ENCODE results near the gene CDKL5.

CDKL5 gene

DNA sequence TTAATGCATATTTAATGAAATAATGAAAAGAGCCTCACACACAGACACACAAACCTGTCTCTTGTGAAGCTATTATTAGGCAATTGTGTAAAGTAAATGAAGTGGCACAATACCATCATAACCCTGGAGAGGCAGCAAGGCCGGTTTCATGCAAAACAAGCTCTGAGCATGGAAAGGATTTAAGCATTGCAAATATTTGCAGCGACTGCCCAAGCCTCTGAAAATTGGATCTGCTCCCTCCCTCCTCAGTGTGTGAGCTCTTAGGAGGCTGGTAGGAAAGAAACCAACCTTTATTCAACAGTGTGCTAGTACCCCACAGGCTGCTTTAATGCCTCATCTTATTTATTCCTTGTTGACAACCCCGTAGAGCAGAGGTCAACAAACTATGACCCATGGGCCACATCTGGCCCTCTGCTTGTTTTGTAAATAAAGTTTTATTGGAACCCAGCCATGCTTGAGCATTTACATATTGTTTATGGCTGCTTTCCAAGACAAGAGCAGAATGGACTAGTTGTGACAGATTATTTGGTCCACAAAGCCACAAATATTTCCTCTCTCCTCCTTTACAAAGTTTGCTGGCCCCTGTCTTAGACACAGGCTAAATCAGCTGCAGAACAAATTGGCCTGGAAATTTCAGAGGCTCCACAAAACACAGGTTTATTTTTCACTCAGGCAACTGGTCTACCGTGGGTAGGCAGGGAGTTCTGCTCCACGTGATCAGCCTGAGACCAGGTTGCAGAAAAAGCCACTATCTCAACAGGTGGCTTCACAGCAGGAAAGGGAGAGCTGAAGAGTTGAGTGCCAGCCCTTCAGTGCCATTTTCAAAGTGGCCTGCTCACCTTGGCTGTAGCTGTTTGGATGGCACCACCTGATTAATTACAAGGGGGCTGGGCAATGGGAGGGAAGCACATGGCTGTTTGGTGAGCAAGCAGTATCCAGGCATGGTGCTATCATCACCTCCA is 229.7 kb downstream of the CDKL5 start:
- Histone ChIP-seq H3K4me3 (replicated peaks; ENCODE audit: insufficient read depth, low read length) (no peak overlapping the region), H3K27me3 (ENCODE audit: insufficient read depth, poor library complexity, severe bottlenecking) (no peaks in the 10 kb centered on the region), H3K27ac (replicated peaks) (no peak overlapping the region)
- TF ChIP-seq, protein P1, sequence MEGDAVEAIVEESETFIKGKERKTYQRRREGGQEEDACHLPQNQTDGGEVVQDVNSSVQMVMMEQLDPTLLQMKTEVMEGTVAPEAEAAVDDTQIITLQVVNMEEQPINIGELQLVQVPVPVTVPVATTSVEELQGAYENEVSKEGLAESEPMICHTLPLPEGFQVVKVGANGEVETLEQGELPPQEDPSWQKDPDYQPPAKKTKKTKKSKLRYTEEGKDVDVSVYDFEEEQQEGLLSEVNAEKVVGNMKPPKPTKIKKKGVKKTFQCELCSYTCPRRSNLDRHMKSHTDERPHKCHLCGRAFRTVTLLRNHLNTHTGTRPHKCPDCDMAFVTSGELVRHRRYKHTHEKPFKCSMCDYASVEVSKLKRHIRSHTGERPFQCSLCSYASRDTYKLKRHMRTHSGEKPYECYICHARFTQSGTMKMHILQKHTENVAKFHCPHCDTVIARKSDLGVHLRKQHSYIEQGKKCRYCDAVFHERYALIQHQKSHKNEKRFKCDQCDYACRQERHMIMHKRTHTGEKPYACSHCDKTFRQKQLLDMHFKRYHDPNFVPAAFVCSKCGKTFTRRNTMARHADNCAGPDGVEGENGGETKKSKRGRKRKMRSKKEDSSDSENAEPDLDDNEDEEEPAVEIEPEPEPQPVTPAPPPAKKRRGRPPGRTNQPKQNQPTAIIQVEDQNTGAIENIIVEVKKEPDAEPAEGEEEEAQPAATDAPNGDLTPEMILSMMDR (IDR thresholded peaks at IDR 0.05; ENCODE audit: insufficient read depth, low read length): no peak
- TF ChIP-seq GABPA (IDR thresholded peaks at IDR 0.05; ENCODE audit: low read depth) (no peak), POLR2AphosphoS5 (IDR thresholded peaks at IDR 0.05; ENCODE audit: low read depth) (no peak), SPI1 (IDR thresholded peaks at IDR 0.05; ENCODE audit: borderline replicate concordance, low read depth) (no peak)
- TF ChIP-seq, protein P2, sequence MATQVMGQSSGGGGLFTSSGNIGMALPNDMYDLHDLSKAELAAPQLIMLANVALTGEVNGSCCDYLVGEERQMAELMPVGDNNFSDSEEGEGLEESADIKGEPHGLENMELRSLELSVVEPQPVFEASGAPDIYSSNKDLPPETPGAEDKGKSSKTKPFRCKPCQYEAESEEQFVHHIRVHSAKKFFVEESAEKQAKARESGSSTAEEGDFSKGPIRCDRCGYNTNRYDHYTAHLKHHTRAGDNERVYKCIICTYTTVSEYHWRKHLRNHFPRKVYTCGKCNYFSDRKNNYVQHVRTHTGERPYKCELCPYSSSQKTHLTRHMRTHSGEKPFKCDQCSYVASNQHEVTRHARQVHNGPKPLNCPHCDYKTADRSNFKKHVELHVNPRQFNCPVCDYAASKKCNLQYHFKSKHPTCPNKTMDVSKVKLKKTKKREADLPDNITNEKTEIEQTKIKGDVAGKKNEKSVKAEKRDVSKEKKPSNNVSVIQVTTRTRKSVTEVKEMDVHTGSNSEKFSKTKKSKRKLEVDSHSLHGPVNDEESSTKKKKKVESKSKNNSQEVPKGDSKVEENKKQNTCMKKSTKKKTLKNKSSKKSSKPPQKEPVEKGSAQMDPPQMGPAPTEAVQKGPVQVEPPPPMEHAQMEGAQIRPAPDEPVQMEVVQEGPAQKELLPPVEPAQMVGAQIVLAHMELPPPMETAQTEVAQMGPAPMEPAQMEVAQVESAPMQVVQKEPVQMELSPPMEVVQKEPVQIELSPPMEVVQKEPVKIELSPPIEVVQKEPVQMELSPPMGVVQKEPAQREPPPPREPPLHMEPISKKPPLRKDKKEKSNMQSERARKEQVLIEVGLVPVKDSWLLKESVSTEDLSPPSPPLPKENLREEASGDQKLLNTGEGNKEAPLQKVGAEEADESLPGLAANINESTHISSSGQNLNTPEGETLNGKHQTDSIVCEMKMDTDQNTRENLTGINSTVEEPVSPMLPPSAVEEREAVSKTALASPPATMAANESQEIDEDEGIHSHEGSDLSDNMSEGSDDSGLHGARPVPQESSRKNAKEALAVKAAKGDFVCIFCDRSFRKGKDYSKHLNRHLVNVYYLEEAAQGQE (IDR thresholded peaks at IDR 0.05; ENCODE audit: insufficient replicate concordance, low read depth): no peak
- no peak for DNase-seq (ENCODE audit: low read depth in 1 of 2, low spot score in 1 of 2)

DNA sequence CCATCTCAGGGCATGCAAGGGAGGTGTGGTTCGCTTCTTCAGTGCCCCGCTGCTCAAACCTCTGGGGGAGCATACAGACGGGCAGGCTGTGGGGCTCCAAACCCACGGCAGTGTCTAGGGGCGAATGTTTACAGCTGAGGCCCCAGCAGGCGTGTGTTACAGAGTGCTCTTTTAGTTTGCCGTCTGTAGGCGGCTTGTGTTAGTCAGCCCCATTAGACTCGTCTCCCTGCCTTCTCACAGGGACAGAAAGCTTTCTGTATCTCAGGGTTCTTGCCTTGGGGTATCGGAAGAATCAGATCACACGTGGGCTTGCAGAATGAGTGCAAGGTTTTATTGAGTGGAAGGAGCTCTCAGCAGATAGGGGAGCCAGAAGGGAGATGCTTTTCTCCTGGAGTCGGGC is 235.9 kb downstream of the CDKL5 start:
- no peak for DNase-seq (ENCODE audit: low read depth in 1 of 2, low spot score in 1 of 2)
- TF ChIP-seq GABPA (IDR thresholded peaks at IDR 0.05; ENCODE audit: low read depth) (no peak), SPI1 (IDR thresholded peaks at IDR 0.05; ENCODE audit: borderline replicate concordance, low read depth) (no peak), POLR2AphosphoS5 (IDR thresholded peaks at IDR 0.05; ENCODE audit: low read depth) (no peak)
- TF ChIP-seq, protein P1 (IDR thresholded peaks at IDR 0.05; ENCODE audit: insufficient read depth, low read length): no peak
- TF ChIP-seq, protein P2 (IDR thresholded peaks at IDR 0.05; ENCODE audit: insufficient replicate concordance, low read depth): no peak
- no peak overlapping the region for H3K4me3 ChIP-seq (replicated peaks; ENCODE audit: insufficient read depth, low read length)
- H3K27ac ChIP-seq (replicated peaks): no peak overlapping the region
- no peaks in the 10 kb centered on the region for H3K27me3 ChIP-seq (ENCODE audit: insufficient read depth, poor library complexity, severe bottlenecking)

DNA sequence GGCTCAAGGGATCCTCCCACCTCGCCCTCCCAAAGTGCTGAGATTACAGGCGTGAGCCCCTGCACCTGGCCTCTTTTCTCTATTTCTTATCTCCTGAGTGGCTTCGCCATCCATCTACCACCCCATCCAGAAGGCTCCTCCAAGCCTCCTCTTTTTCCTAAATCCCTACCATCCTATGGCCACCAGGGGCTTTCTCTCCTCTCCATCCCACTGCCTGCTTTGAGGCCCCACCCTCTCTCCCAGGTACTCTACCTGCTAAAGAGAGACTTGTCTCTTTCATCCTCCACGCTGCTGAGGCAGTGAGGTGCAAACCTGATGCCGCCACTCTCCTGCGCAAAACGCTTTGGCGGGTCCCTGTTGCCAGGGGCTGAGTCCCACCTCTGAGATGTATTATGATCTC is 239.5 kb downstream of the CDKL5 start:
- DNase-seq (ENCODE audit: low read depth in 1 of 2, low spot score in 1 of 2): no peak
- Histone ChIP-seq H3K27me3 (ENCODE audit: insufficient read depth, poor library complexity, severe bottlenecking) (no peaks in the 10 kb centered on the region), H3K4me3 (replicated peaks; ENCODE audit: insufficient read depth, low read length) (no peak overlapping the region), H3K27ac (replicated peaks) (no peak overlapping the region)
- no peak for TF ChIP-seq POLR2AphosphoS5 (IDR thresholded peaks at IDR 0.05; ENCODE audit: low read depth)
- TF ChIP-seq GABPA (IDR thresholded peaks at IDR 0.05; ENCODE audit: low read depth): no peak
- TF ChIP-seq, protein P2 (IDR thresholded peaks at IDR 0.05; ENCODE audit: insufficient replicate concordance, low read depth): no peak
- TF ChIP-seq, protein P1 (IDR thresholded peaks at IDR 0.05; ENCODE audit: insufficient read depth, low read length): no peak
- TF ChIP-seq SPI1 (IDR thresholded peaks at IDR 0.05; ENCODE audit: borderline replicate concordance, low read depth): no peak
